Panc1 (cell line): ENCODE data around the gene RASSF8. TPM values are rescaled to one million over a fixed set of nuclear protein-coding genes. Genes with fewer than 3 reads are reported as not detected.

ENCODE experiments used
- ATAC-seq: fragments of 200-7000 bp; cut with Tn5 transposase; 2 replicates; pipeline ENCODE4 v1.9.1; 2020; ENCODE audit warnings: mild to moderate bottlenecking, moderate library complexity
- BruUV-seq: library from RNA; stranded (reverse); fragments of 400-500 nt; replicated peaks from 2 replicates; lab custom pipeline; 2021; lab: Mats Ljungman, UMichigan
- CTCF ChIA-PET: fragments of 300-600 bp; sonication (Branson Sonifier 250); formaldehyde crosslinking; loops from one replicate; lab custom pipeline; 2022; ENCODE audit warnings: antibody characterized with exemption; lab: Charles Lee
- POLR2A ChIA-PET: fragments of 300-600 bp; sonication (Branson Sonifier 250); formaldehyde crosslinking; loops from one replicate; lab custom pipeline; 2022; ENCODE audit warnings: antibody characterized with exemption; lab: Charles Lee
- DNase-seq: peaks from one replicate; pipeline ENCODE4 v3.0.0-alpha.2; 2010; ENCODE audit warnings: low read depth, low spot score
- H3K27ac ChIP-seq: 2 replicates; pipeline ENCODE4 v1.5.1; 2011; ENCODE audit warnings: mild to moderate bottlenecking, low read length, inconsistent platforms
- H3K27me3 ChIP-seq: fragments of 200-500 bp; sonication (Bioruptor generic); 2 replicates; pipeline ENCODE4 v1.6.0; 2014; ENCODE audit warnings: low read length, inconsistent platforms; ENCODE audit not compliant: control insufficient read depth, insufficient read depth
- H3K36me3 ChIP-seq: fragments of 200-500 bp; sonication (Bioruptor generic); 2 replicates; pipeline ENCODE4 v1.5.1; 2014; ENCODE audit warnings: inconsistent platforms, mild to moderate bottlenecking, low read length, moderate library complexity; ENCODE audit not compliant: control insufficient read depth, insufficient read depth
- H3K4me1 ChIP-seq: 2 replicates; pipeline ENCODE4 v1.5.1; 2011; ENCODE audit warnings: inconsistent platforms, mild to moderate bottlenecking, low read length, moderate library complexity; ENCODE audit not compliant: control insufficient read depth, insufficient read depth
- H3K4me3 ChIP-seq, 2 experiments: 2 replicates each; pipeline ENCODE4 v1.5.1; 2011 to 2012; ENCODE audit warnings: low read depth in 2 of 2, low read length in 2 of 2, mild to moderate bottlenecking in 2 of 2, inconsistent platforms in 1 of 2, moderate library complexity in 1 of 2
- H3K9me3 ChIP-seq: fragments of 200-500 bp; sonication (Bioruptor generic); 2 replicates; pipeline ENCODE4 v1.5.1; 2014; ENCODE audit warnings: low read depth, mild to moderate bottlenecking, inconsistent platforms, low read length, moderate library complexity; ENCODE audit not compliant: control insufficient read depth, insufficient read depth
- CTCF ChIP-seq: fragments of 450-650 bp; IDR thresholded peaks from 2 replicates; pipeline ENCODE4 v1.5.1; 2017; ENCODE audit warnings: mild to moderate bottlenecking
- POLR2AphosphoS5 ChIP-seq: IDR thresholded peaks from 2 replicates; pipeline ENCODE4 v1.6.1; 2012; ENCODE audit warnings: mild to moderate bottlenecking, low read depth, low read length, moderate library complexity
- REST ChIP-seq, 2 experiments: IDR thresholded peaks; 2 replicates each; pipeline ENCODE4 v1.6.1; 2011 to 2012; ENCODE audit warnings: low read depth in 2 of 2, control low read depth in 1 of 2, low read length in 1 of 2, mild to moderate bottlenecking in 1 of 2, moderate library complexity in 1 of 2; ENCODE audit not compliant: insufficient read depth in 1 of 2
- SIN3A ChIP-seq: IDR thresholded peaks from 2 replicates; pipeline ENCODE4 v1.6.1; 2012; ENCODE audit warnings: low read depth, mild to moderate bottlenecking, low read length, moderate library complexity, borderline replicate concordance; ENCODE audit not compliant: insufficient read depth
- TCF7L2 ChIP-seq: IDR thresholded peaks from 2 replicates; pipeline ENCODE4 v1.6.1; 2011; ENCODE audit warnings: mild to moderate bottlenecking, low read depth, low read length, inconsistent platforms
- in situ Hi-C: cut with HindIII; loops from 2 replicates; pipeline ENCODE4 v1.10.0; 2016; ENCODE audit warnings: low sequenced_read_pairs, low pct_unique_long_range_greater_than_20kb
- intact Hi-C: fragments of 100-400 bp; cut with micrococcal nuclease; formaldehyde crosslinking; loops from one replicate; pipeline ENCODE4 v1.10.0; 2022; ENCODE audit not compliant: unreplicated experiment
- total RNA-seq: library from RNA; stranded (reverse); gene quantifications from one replicate; pipeline ENCODE4 v1.2.1, GENCODE V29; 2021; ENCODE audit not compliant: unreplicated experiment

The RASSF8 gene
- total RNA-seq, 1 experiment from 2014 or later = 103 TPM

- H3K36me3 ChIP-seq = no peaks in the 10 kb centered on the region
- no peak overlapping the region; the same call in 1 of the 2 replicates for H3K27ac ChIP-seq
- BruUV-seq = no TSS peak
- CTCF ChIA-PET = no interaction called here
- intact Hi-C loops = no loop called here
- POLR2A ChIA-PET = no interaction called here
- no peak for DNase-seq
- TF ChIP-seq REST (IDR thresholded peaks at IDR 0.05; ENCODE audit: insufficient read depth in 1 of 2, low read depth in 2 of 2, low read length in 1 of 2) = no peak
- no peak for TF ChIP-seq SIN3A
- no peak for TF ChIP-seq CTCF
- TF ChIP-seq TCF7L2 = no peak
- TF ChIP-seq POLR2AphosphoS5 = no peak
- H3K4me3 ChIP-seq = no peak overlapping the region
- in situ Hi-C loops = no loop called here
- H3K9me3 ChIP-seq = no peaks in the 10 kb centered on the region
- H3K4me1 ChIP-seq = no peaks in the 10 kb centered on the region; the same call in 1 of the 2 replicates
- no peaks in the 10 kb centered on the region for H3K27me3 ChIP-seq
- ATAC-seq = no peak
Observed at GRCh38 chr12:26069796-26070195, 111.3 kb downstream of the RASSF8 start.

- no peaks in the 10 kb centered on the region for H3K36me3 ChIP-seq
- ATAC-seq = 0 out of 2 replicates have a peak, but pooled peaks have one; percentile 37
- in situ Hi-C loops (no loop called here), intact Hi-C loops (no loop called here)
- H3K9me3 ChIP-seq = no peaks in the 10 kb centered on the region
- CTCF ChIA-PET = no interaction called here
- H3K4me1 ChIP-seq = no peaks in the 10 kb centered on the region
- no TSS peak for BruUV-seq
- H3K27ac ChIP-seq = peak overlapping the region; percentile 15; the same call in 1 of the 2 replicates
- TF ChIP-seq REST (IDR thresholded peaks at IDR 0.05; ENCODE audit: insufficient read depth in 1 of 2, low read depth in 2 of 2, low read length in 1 of 2) (no peak), TCF7L2 (no peak), POLR2AphosphoS5 (no peak), CTCF (no peak)
- POLR2A ChIA-PET = no interaction called here
- H3K27me3 ChIP-seq = no peaks in the 10 kb centered on the region
- DNase-seq = no peak
- H3K4me3 ChIP-seq = no peak overlapping the region
Observed at GRCh38 chr12:26077915-26078702, 119.6 kb downstream of the RASSF8 start.
